ES-I3 (cell line): ENCODE results near the gene NDC80.
"Not testable (repeated sequence)": the region's sequence is repeated elsewhere in the genome, so short reads cannot be mapped to it uniquely, and the experiment has no call there.

Experiments used
- H3K36me3 ChIP-seq: 2 replicates; pipeline ENCODE4 v1.6.1; 2013; ENCODE audit warnings: mild to moderate bottlenecking, low read length, control low read depth, moderate library complexity; ENCODE audit not compliant: insufficient read depth
- H3K4me1 ChIP-seq: 2 replicates; pipeline ENCODE4 v1.6.1; 2013; ENCODE audit warnings: mild to moderate bottlenecking, control low read depth, low read length; ENCODE audit not compliant: insufficient read depth
- H3K9ac ChIP-seq: 2 replicates; pipeline ENCODE4 v1.6.1; 2013; ENCODE audit warnings: low read depth, mild to moderate bottlenecking, low read length, moderate library complexity
- H3K9me3 ChIP-seq: 2 replicates; pipeline ENCODE4 v1.6.1; 2013; ENCODE audit warnings: mild to moderate bottlenecking, low read length, moderate library complexity; ENCODE audit not compliant: control insufficient read depth, insufficient read depth

NDC80 gene

GRCh38 chr18:2571200-2572170 lies at the start of gene NDC80, which contains the start of gene METTL4:
TSS of gene NDC80 (plus strand) at chr18:2571557. CDS start at chr18:2572986, 1,429 bp downstream.
TSS of gene METTL4 (minus strand) at chr18:2571505. CDS start at chr18:2567216, 4,289 bp downstream.
- H3K36me3 ChIP-seq = peaks cover 6% of the 10 kb centered on the region; the same call in 1 of the 2 replicates
- H3K9ac ChIP-seq = peak within 1 kb of the TSS; percentile 96
- H3K4me1 ChIP-seq = peaks cover 11% of the 10 kb centered on the region
- H3K9me3 ChIP-seq = no peaks in the 10 kb centered on the region

- Histone ChIP-seq H3K9me3 (no peaks in the 10 kb centered on the region), H3K9ac (no peak overlapping the region), H3K36me3 (no peaks in the 10 kb centered on the region), H3K4me1 (no peaks in the 10 kb centered on the region)
Measured at GRCh38 chr18:2522112-2522511, 49.2 kb upstream of the NDC80 start.

- H3K9me3 ChIP-seq, H3K36me3 ChIP-seq, H3K9ac ChIP-seq, H3K4me1 ChIP-seq: not testable (repeated sequence)
Measured at GRCh38 chr18:2524794-2525198, 46.6 kb upstream of the NDC80 start.

- Histone ChIP-seq H3K9me3 (no peaks in the 10 kb centered on the region), H3K36me3 (no peaks in the 10 kb centered on the region), H3K4me1 (no peaks in the 10 kb centered on the region), H3K9ac (no peak overlapping the region)
Measured at GRCh38 chr18:2526329-2526728, 45.0 kb upstream of the NDC80 start.

GRCh38 chr18:2529154-2529553 lies 42.2 kb upstream of the NDC80 start:
- no peaks in the 10 kb centered on the region; the same call in 1 of the 2 replicates for H3K9me3 ChIP-seq
- no peaks in the 10 kb centered on the region for H3K4me1 ChIP-seq
- no peaks in the 10 kb centered on the region for H3K36me3 ChIP-seq
- no peak overlapping the region for H3K9ac ChIP-seq

GRCh38 chr18:2531751-2532150 lies 39.6 kb upstream of the NDC80 start:
- H3K9ac ChIP-seq = no peak overlapping the region
- no peaks in the 10 kb centered on the region; the same call in 1 of the 2 replicates for H3K9me3 ChIP-seq
- H3K36me3 ChIP-seq = no peaks in the 10 kb centered on the region
- H3K4me1 ChIP-seq = no peaks in the 10 kb centered on the region; the same call in 1 of the 2 replicates

- Histone ChIP-seq H3K4me1 (no peaks in the 10 kb centered on the region; the same call in 1 of the 2 replicates), H3K9ac (no peak overlapping the region), H3K9me3 (no peaks in the 10 kb centered on the region; the same call in 1 of the 2 replicates), H3K36me3 (no peaks in the 10 kb centered on the region)
Measured at GRCh38 chr18:2532797-2533196, 38.6 kb upstream of the NDC80 start.

GRCh38 chr18:2534906-2535305 lies 36.5 kb upstream of the NDC80 start:
- Histone ChIP-seq H3K9ac (no peak overlapping the region), H3K9me3 (no peaks in the 10 kb centered on the region; the same call in 1 of the 2 replicates), H3K36me3 (no peaks in the 10 kb centered on the region; the same call in 1 of the 2 replicates), H3K4me1 (no peaks in the 10 kb centered on the region; the same call in 1 of the 2 replicates)

GRCh38 chr18:2535419-2535910 lies 35.9 kb upstream of the NDC80 start:
- Histone ChIP-seq H3K36me3 (no peaks in the 10 kb centered on the region; the same call in 1 of the 2 replicates), H3K4me1 (no peaks in the 10 kb centered on the region; the same call in 1 of the 2 replicates), H3K9me3 (no peaks in the 10 kb centered on the region; the same call in 1 of the 2 replicates), H3K9ac (no peak overlapping the region)

- H3K36me3 ChIP-seq = no peaks in the 10 kb centered on the region; the same call in 1 of the 2 replicates
- no peak overlapping the region for H3K9ac ChIP-seq
- no peaks in the 10 kb centered on the region; the same call in 1 of the 2 replicates for H3K9me3 ChIP-seq
- H3K4me1 ChIP-seq = no peaks in the 10 kb centered on the region; the same call in 1 of the 2 replicates
Measured at GRCh38 chr18:2536063-2536462, 35.3 kb upstream of the NDC80 start.

- Histone ChIP-seq H3K4me1 (no peaks in the 10 kb centered on the region; the same call in 1 of the 2 replicates), H3K36me3 (no peaks in the 10 kb centered on the region; the same call in 1 of the 2 replicates), H3K9me3 (no peaks in the 10 kb centered on the region; the same call in 1 of the 2 replicates), H3K9ac (no peak overlapping the region)
Measured at GRCh38 chr18:2536493-2536892, 34.9 kb upstream of the NDC80 start.

- Histone ChIP-seq H3K36me3 (no peaks in the 10 kb centered on the region; the same call in 1 of the 2 replicates), H3K9me3 (no peaks in the 10 kb centered on the region; the same call in 1 of the 2 replicates), H3K9ac (no peak overlapping the region), H3K4me1 (no peaks in the 10 kb centered on the region; the same call in 1 of the 2 replicates)
Measured at GRCh38 chr18:2537296-2537695, 34.1 kb upstream of the NDC80 start.

GRCh38 chr18:2538236-2538635 lies 33.1 kb upstream of the NDC80 start:
- H3K9ac ChIP-seq = no peak overlapping the region
- H3K36me3 ChIP-seq = no peaks in the 10 kb centered on the region; the same call in 1 of the 2 replicates
- H3K4me1 ChIP-seq = no peaks in the 10 kb centered on the region; the same call in 1 of the 2 replicates
- no peaks in the 10 kb centered on the region for H3K9me3 ChIP-seq

- Histone ChIP-seq H3K4me1 (no peaks in the 10 kb centered on the region; the same call in 1 of the 2 replicates), H3K36me3 (no peaks in the 10 kb centered on the region; the same call in 1 of the 2 replicates), H3K9me3 (no peaks in the 10 kb centered on the region), H3K9ac (no peak overlapping the region)
Measured at GRCh38 chr18:2538844-2539243, 32.5 kb upstream of the NDC80 start.
